Measurements from ENCODE around the gene SLC25A13. TPM values are rescaled to one million over a fixed set of nuclear protein-coding genes. Genes with fewer than 3 reads are reported as not detected.

SLC25A13 gene
- total and polyA plus RNA-seq, 2 of the 13 experiments (the other 11 are each of a cell fraction or from before 2014, with no cell fraction given): 36.2 to 84.9 TPM

DNA sequence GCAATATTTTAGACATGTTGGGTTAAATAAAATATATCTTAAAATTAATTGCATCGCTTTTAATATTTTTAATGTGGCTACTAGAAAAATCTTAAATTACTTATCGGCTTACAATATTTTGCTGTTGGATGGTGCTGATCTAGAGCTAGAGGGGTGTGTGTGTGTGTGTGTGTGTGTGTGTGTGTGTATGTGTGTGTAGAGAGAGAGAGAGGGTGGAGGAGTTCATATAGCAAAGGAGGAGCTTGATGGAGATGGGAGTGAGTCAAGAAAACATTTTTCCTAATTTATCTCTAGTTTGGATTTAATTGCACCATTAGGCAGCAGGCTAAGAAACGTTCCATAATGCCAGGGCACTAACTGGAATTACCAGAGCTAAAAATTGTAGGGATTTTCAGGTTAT lies 10.4 kb upstream of the SLC25A13 start (continued):
- TF ChIP-seq, protein P1, sequence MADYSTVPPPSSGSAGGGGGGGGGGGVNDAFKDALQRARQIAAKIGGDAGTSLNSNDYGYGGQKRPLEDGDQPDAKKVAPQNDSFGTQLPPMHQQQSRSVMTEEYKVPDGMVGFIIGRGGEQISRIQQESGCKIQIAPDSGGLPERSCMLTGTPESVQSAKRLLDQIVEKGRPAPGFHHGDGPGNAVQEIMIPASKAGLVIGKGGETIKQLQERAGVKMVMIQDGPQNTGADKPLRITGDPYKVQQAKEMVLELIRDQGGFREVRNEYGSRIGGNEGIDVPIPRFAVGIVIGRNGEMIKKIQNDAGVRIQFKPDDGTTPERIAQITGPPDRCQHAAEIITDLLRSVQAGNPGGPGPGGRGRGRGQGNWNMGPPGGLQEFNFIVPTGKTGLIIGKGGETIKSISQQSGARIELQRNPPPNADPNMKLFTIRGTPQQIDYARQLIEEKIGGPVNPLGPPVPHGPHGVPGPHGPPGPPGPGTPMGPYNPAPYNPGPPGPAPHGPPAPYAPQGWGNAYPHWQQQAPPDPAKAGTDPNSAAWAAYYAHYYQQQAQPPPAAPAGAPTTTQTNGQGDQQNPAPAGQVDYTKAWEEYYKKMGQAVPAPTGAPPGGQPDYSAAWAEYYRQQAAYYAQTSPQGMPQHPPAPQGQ (CRISPR knock-in tag; IDR thresholded peaks at IDR 0.05; ENCODE audit: borderline replicate concordance): no peak

DNA sequence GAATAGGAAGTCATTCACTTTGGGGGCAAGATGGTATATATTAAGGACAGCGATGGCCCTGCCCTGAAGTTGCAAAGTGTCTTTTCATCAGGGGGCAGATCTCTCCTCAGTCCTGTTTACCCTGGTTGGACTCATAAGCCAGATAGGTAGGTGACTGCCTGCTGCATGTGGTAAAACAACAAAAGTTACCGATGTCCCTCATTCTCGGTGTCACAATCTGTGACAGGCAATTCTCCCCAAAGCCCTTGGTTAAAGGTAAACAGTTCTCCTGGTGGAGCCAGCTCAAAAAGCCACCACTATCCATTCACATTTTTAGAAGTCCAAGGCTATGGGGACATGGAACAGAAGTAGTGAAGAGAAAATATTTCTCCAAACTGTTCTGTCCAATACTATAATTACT lies 9.9 kb upstream of the SLC25A13 start:
- intact Hi-C loops (cut with micrococcal nuclease; ENCODE audit: unreplicated experiment): no loop called here
- in situ Hi-C loops (cut with HindIII; ENCODE audit: extremely low pct_ligation_motif_present, low pct_unique_long_range_greater_than_20kb): no loop called here
- TF ChIP-seq, protein P2, sequence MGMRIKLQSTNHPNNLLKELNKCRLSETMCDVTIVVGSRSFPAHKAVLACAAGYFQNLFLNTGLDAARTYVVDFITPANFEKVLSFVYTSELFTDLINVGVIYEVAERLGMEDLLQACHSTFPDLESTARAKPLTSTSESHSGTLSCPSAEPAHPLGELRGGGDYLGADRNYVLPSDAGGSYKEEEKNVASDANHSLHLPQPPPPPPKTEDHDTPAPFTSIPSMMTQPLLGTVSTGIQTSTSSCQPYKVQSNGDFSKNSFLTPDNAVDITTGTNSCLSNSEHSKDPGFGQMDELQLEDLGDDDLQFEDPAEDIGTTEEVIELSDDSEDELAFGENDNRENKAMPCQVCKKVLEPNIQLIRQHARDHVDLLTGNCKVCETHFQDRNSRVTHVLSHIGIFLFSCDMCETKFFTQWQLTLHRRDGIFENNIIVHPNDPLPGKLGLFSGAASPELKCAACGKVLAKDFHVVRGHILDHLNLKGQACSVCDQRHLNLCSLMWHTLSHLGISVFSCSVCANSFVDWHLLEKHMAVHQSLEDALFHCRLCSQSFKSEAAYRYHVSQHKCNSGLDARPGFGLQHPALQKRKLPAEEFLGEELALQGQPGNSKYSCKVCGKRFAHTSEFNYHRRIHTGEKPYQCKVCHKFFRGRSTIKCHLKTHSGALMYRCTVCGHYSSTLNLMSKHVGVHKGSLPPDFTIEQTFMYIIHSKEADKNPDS (CRISPR knock-in tag; IDR thresholded peaks at IDR 0.05): no peak
- no peak for TF ChIP-seq CHCHD3 (CRISPR knock-in tag; IDR thresholded peaks at IDR 0.05)
- TF ChIP-seq GABPB1 (CRISPR knock-in tag; IDR thresholded peaks at IDR 0.05): no peak
- no peak for TF ChIP-seq ZNF772 (CRISPR knock-in tag; IDR thresholded peaks at IDR 0.05)
- TF ChIP-seq, protein P3, sequence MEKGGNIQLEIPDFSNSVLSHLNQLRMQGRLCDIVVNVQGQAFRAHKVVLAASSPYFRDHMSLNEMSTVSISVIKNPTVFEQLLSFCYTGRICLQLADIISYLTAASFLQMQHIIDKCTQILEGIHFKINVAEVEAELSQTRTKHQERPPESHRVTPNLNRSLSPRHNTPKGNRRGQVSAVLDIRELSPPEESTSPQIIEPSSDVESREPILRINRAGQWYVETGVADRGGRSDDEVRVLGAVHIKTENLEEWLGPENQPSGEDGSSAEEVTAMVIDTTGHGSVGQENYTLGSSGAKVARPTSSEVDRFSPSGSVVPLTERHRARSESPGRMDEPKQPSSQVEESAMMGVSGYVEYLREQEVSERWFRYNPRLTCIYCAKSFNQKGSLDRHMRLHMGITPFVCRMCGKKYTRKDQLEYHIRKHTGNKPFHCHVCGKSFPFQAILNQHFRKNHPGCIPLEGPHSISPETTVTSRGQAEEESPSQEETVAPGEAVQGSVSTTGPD (CRISPR knock-in tag; IDR thresholded peaks at IDR 0.05): peak; percentile 76; the same call in 1 of the 2 replicates
- TF ChIP-seq PAX8 (CRISPR knock-in tag; IDR thresholded peaks at IDR 0.05; ENCODE audit: borderline replicate concordance): no peak
- TF ChIP-seq, protein P4, sequence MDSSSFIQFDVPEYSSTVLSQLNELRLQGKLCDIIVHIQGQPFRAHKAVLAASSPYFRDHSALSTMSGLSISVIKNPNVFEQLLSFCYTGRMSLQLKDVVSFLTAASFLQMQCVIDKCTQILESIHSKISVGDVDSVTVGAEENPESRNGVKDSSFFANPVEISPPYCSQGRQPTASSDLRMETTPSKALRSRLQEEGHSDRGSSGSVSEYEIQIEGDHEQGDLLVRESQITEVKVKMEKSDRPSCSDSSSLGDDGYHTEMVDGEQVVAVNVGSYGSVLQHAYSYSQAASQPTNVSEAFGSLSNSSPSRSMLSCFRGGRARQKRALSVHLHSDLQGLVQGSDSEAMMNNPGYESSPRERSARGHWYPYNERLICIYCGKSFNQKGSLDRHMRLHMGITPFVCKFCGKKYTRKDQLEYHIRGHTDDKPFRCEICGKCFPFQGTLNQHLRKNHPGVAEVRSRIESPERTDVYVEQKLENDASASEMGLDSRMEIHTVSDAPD (CRISPR knock-in tag; IDR thresholded peaks at IDR 0.05): peak; percentile 90; the same call in 1 of the 2 replicates
- 0 out of 2 replicates have a peak, but pooled peaks have one; percentile 32 for TF ChIP-seq MEIS1 (CRISPR knock-in tag; IDR thresholded peaks at IDR 0.05; ENCODE audit: borderline replicate concordance)
- TF ChIP-seq KDM1A (CRISPR knock-in tag; IDR thresholded peaks at IDR 0.05): no peak
- no peak for TF ChIP-seq ZNF766 (CRISPR knock-in tag; IDR thresholded peaks at IDR 0.05; ENCODE audit: borderline replicate concordance)
- no peak for TF ChIP-seq NCOR1 (IDR thresholded peaks at IDR 0.05; ENCODE audit: borderline replicate concordance, low read length)
- TF ChIP-seq HES4 (CRISPR knock-in tag; IDR thresholded peaks at IDR 0.05; ENCODE audit: borderline replicate concordance): no peak
- no peak for TF ChIP-seq SETDB1 (CRISPR knock-in tag; IDR thresholded peaks at IDR 0.05; ENCODE audit: borderline replicate concordance)
- no peak for TF ChIP-seq ATF7 (IDR thresholded peaks at IDR 0.05)
- no peak for TF ChIP-seq ATF7 (CRISPR knock-in tag; IDR thresholded peaks at IDR 0.05)
- TF ChIP-seq NRL (CRISPR knock-in tag; IDR thresholded peaks at IDR 0.05; ENCODE audit: borderline replicate concordance): no peak

More for the DNA sequence above, 9.9 kb upstream of the SLC25A13 start:
- ATAC-seq (peak; percentile 63), DNase-seq (ENCODE audit: low spot score) (peak; percentile 25), FAIRE-seq (no peak)
- WGBS (ENCODE audit: low lambda C conversion rate): 8% methylated on average over 3 of the region's 3 CpGs
- Histone ChIP-seq H3K4me1 (ENCODE audit: insufficient read depth, low read length) (peaks cover 33% of the 10 kb centered on the region), H3K9me3 (ENCODE audit: low read length) (no peaks in the 10 kb centered on the region), H3K4me3 (replicated peaks in 1 of 3; ENCODE audit: insufficient read depth in 1 of 3, low read depth in 2 of 3, low read length in 3 of 3) (no peak overlapping the region), H3K27me3 (ENCODE audit: control insufficient read depth in 1 of 2, insufficient read depth in 2 of 2, low read length in 2 of 2) (no peaks in the 10 kb centered on the region), H3K9ac (ENCODE audit: insufficient read depth, low read depth, low read length) (0 out of 2 replicates have a peak overlapping the region, but pooled peaks have one; percentile 0), H3K27ac (ENCODE audit: extremely low read length, insufficient read depth, low read length) (no peak overlapping the region), H3K36me3 (replicated peaks in 1 of 2; ENCODE audit: control insufficient read depth in 1 of 2, insufficient read depth in 2 of 2, low read length in 2 of 2) (no peaks in the 10 kb centered on the region), H3K4me2 (ENCODE audit: low read depth, low read length) (peak overlapping the region; percentile 40), H2AFZ (ENCODE audit: low read length) (no peak overlapping the region), H4K20me1 (ENCODE audit: insufficient read depth, low read length) (no peaks in the 10 kb centered on the region), H3K79me2 (ENCODE audit: insufficient read depth, low read length) (no peaks in the 10 kb centered on the region)
- CTCF ChIA-PET (ENCODE audit: low intra/inter-chr PET ratio, low total read pairs): no interaction called here
- POLR2A ChIA-PET: interaction anchor here (0.9 to 1.4 kb wide), 2 partner anchors 9 to 28 kb away, joined by 3 to 5 read pairs; no protein-coding TSS in a partner anchor
- BruUV-seq (replicated peaks): no TSS peak
